Adrenal gland (tissue), 12 donors: Measurements from ENCODE around the gene POU2F3. TPM values are rescaled to one million over a fixed set of nuclear protein-coding genes. Genes with fewer than 3 reads are reported as not detected.

Experiments
- DNase-seq, 7 donors: peaks; one replicate each; pipeline ENCODE4 v3.0.0-alpha.2; 2019 to 2020
- H3K27ac ChIP-seq, 5 donors: fragments of 200-600 bp; sonication (generic) in 4 of 5; 1 replicate in 3 of 5; 2 replicates in 2 of 5; pipeline versions ENCODE4 v1.5.1 to v1.8.0; 2016 to 2020; ENCODE audit warnings: mild to moderate bottlenecking in 1 of 5
- H3K27me3 ChIP-seq: fragments of 200-600 bp; 2 replicates; pipeline ENCODE4 v1.8.0; 2021
- H3K36me3 ChIP-seq, 2 donors: fragments of 200-600 bp; replicated peaks in 1 of 2; 1 replicate in 1 of 2; 2 replicates in 1 of 2; pipeline versions ENCODE4 v1.5.1 to v1.8.0; 2018 to 2022
- H3K4me1 ChIP-seq, 2 donors: fragments of 200-600 bp; replicated peaks in 1 of 2; 1 replicate in 1 of 2; 2 replicates in 1 of 2; pipeline versions ENCODE4 v1.5.1 to v1.8.0; 2018 to 2021
- H3K4me3 ChIP-seq, 4 donors: fragments of 200-600 bp; sonication (generic) in 3 of 4; one replicate each; pipeline ENCODE4 v1.5.1; 2016 to 2018
- H3K9me3 ChIP-seq, 3 donors: fragments of 200-600 bp; sonication (generic) in 1 of 3; replicated peaks in 1 of 3; 1 replicate in 2 of 3; 2 replicates in 1 of 3; pipeline versions ENCODE4 v1.5.1 to v1.8.0; 2016 to 2021
- POLR2A ChIP-seq, 2 donors: fragments of 450-650 bp; IDR thresholded peaks; one replicate each; pipeline ENCODE4 v1.6.1; 2017; ENCODE audit warnings: antibody characterized with exemption in 2 of 2, mild to moderate bottlenecking in 2 of 2, moderate library complexity in 1 of 2
- WGBS, 4 donors: extraction: QIAGEN DNeasy Blood & Tissue Kit in 2 of 4; methylation state at CpG; one replicate each; pipeline versions ENCODE4 v1.1.5 to v1.1.7; 2013 to 2017; 5-methylcytosine and 5-hydroxymethylcytosine counted together
- intact Hi-C, 2 donors: fragments of 100-400 bp; cut with DNase I; formaldehyde crosslinking; loops; one replicate each; pipeline versions ENCODE4 v1.14.1 to v1.15.0; 2022 to 2023
- polyA plus RNA-seq, 3 donors: library from polyadenylated mRNA; stranded (reverse); fragments of 200-250 nt in 2 of 3; fragments of 350-450 nt in 1 of 3; fragmentation: Illumina TruSeq in 1 of 3; extraction: RNeasy Lipid Tissue Mini Kit (QIAGEN cat#74804) in 1 of 3; gene quantifications; one replicate each; pipeline ENCODE4 v1.2.3, GENCODE V29; 2013 to 2014
- total RNA-seq, 9 donors: library from RNA; depleted of rRNA in 4 of 9; stranded (reverse); fragments of >200 nt in 4 of 9; fragments of 120-200 nt in 1 of 9; fragmentation: NEBNext Ultra II Directional in 1 of 9; extraction: Animal tissue kit (Norgen Biotek cat#: 25700) in 1 of 9; gene quantifications; one replicate each; pipeline versions ENCODE4 v1.1.0 to v1.2.4, GENCODE V29; 2013 to 2023
- TF ChIP-seq, protein P1 (sequence below), 6 experiments: fragments of 450-650 bp in 4 of 6; fragments of 200-600 bp in 2 of 6; sonication (generic) in 1 of 6; IDR thresholded peaks; 1 replicate in 5 of 6; 2 replicates in 1 of 6; pipeline versions ENCODE4 v1.5.1 to v1.8.0; 2016 to 2021; ENCODE audit warnings: antibody characterized with exemption in 6 of 6, mild to moderate bottlenecking in 2 of 6, moderate library complexity in 1 of 6
- donor health status: healthy with polysubstance abuse.
- donor health status: Bipolar disorder and iron deficiency.
- donor health status: DM: yes; HTN: yes; CAD: no.
- donor health status: DM: no; HTN: no; CAD: no.
- donor health status: DM: no; HTN: no; CAD: no.
- donor health status: DM: yes; HTN: yes; CAD: no.

Gene POU2F3
- total and polyA plus RNA-seq, 12 donors, result 0.07 to 1.4 (median 0.17) TPM; not detected in 3

DNA sequence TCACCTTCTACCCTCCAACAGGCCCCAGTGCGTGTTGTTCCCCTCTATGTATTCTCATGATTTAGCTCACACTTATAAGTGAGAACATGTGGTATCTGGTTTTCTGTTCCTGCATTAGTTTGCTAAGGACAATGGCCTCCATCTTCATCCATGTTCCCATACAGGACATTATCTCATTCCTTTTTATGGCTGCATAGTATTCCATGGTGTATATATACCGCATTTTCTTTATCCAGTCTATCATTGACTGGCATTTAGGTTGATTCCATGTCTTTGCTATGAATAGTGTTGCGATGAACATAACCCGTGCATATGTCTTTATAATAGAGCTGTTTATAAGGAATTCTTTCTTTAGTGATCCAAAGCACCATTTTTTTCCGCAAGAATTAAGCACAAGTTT is 56.6 kb downstream of the POU2F3 start:
- WGBS, 4 donors, result 89 to 97% (median 92%) methylated on average over 5 of the region's 5 CpGs
- H3K27me3 ChIP-seq, result no peaks in the 10 kb centered on the region
- DNase-seq, result no peak
- no peak overlapping the region for H3K27ac ChIP-seq
- TF ChIP-seq, protein P1, sequence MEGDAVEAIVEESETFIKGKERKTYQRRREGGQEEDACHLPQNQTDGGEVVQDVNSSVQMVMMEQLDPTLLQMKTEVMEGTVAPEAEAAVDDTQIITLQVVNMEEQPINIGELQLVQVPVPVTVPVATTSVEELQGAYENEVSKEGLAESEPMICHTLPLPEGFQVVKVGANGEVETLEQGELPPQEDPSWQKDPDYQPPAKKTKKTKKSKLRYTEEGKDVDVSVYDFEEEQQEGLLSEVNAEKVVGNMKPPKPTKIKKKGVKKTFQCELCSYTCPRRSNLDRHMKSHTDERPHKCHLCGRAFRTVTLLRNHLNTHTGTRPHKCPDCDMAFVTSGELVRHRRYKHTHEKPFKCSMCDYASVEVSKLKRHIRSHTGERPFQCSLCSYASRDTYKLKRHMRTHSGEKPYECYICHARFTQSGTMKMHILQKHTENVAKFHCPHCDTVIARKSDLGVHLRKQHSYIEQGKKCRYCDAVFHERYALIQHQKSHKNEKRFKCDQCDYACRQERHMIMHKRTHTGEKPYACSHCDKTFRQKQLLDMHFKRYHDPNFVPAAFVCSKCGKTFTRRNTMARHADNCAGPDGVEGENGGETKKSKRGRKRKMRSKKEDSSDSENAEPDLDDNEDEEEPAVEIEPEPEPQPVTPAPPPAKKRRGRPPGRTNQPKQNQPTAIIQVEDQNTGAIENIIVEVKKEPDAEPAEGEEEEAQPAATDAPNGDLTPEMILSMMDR (IDR thresholded peaks at IDR 0.05), result no peak
- TF ChIP-seq POLR2A (IDR thresholded peaks at IDR 0.05), result no peak
- no peaks in the 10 kb centered on the region for H3K36me3 ChIP-seq
- H3K9me3 ChIP-seq, result no peaks in the 10 kb centered on the region
- intact Hi-C loops, result no loop called here
- no peak overlapping the region for H3K4me3 ChIP-seq
- H3K4me1 ChIP-seq, result peaks cover 0 to 14% of the 10 kb centered on the region in 2 donors

DNA sequence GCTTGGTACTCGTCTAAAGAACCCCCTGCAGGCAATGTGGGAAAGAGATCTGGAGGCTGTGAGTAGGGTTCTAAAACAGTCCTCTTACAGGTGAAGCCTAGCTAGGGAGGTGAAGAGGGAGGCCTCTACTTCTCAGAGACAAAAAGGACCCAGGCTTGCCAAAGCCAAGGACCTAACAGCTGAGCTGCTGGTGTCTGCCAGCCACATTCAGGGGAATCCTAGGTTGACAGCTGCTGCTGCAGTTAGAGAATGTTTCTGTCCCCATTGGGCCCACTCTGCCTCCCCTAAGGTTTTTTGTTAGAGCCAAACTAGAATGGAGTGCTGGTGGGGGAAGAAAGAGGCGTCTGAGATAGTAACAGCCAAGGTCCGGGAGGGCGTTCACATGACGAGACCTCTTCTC is 58.5 kb downstream of the POU2F3 start:
- no peaks in the 10 kb centered on the region for H3K36me3 ChIP-seq
- H3K4me1 ChIP-seq, result peaks cover 0 to 14% of the 10 kb centered on the region in 2 donors
- no peak overlapping the region for H3K4me3 ChIP-seq
- intact Hi-C loops, result no loop called here
- whole genome bisulfite sequencing, 4 donors, result 92 to 100% (median 96%) methylated on average over 5 of the region's 5 CpGs
- no peak for DNase-seq
- no peak for TF ChIP-seq POLR2A (IDR thresholded peaks at IDR 0.05)
- TF ChIP-seq, protein P1 (IDR thresholded peaks at IDR 0.05), result no peak
- no peaks in the 10 kb centered on the region for H3K27me3 ChIP-seq
- H3K27ac ChIP-seq, result no peak overlapping the region
- H3K9me3 ChIP-seq, result no peaks in the 10 kb centered on the region

DNA sequence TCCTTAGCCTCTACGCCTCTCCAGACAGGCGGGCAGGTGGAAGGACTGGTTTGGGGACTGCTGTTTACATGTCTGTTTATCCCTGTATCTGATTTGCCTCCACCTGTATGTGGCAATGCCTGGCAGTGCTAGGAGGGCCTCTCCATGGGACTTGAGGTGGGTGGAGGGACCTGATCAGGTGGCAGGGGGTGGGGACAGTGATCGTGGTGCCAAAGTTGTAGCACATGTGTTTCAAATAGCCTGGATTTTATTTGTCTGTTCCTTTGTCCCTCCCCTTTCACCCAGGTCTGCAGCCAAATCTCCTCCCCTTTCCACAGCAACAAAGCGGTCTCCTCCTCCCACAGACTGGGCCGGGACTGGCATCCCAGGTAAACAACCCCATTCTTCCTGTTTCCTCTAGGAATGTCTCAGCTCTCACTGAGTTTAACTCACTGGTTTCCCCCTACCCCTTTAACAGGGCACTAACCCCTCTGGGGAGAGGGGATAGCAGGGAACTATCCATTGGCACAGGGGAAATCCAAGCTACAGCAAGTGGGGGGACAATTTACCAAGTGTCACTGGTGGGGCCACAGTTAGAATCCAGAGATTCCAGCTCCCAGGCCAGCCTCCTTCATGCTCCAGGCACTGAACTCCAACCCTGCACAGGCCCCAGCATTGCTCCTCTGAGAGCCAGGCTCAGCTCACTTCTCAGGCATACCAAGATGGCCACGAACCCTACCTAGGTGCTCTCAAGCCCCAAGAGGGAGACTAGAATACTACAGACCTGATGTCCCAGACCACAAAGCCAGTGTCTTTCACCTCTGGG is 62.3 kb downstream of the POU2F3 start:
- Histone ChIP-seq H3K36me3 (no peaks in the 10 kb centered on the region), H3K9me3 (no peaks in the 10 kb centered on the region), H3K4me3 (no peak overlapping the region), H3K27ac (no peak overlapping the region), H3K4me1 (peaks cover 0 to 4% of the 10 kb centered on the region in 2 donors), H3K27me3 (no peaks in the 10 kb centered on the region)
- no peak for DNase-seq
- 67 to 74% (median 71%) methylated on average over 5 to 6 of the region's 6 CpGs for WGBS, 4 donors
- TF ChIP-seq POLR2A (IDR thresholded peaks at IDR 0.05), result no peak
- TF ChIP-seq, protein P1 (IDR thresholded peaks at IDR 0.05), result no peak
- intact Hi-C loops, result loop anchor here in 1 of 2 donors (5.0 kb wide), 2 partner anchors 70 to 130 kb away; no protein-coding TSS in a partner anchor

DNA sequence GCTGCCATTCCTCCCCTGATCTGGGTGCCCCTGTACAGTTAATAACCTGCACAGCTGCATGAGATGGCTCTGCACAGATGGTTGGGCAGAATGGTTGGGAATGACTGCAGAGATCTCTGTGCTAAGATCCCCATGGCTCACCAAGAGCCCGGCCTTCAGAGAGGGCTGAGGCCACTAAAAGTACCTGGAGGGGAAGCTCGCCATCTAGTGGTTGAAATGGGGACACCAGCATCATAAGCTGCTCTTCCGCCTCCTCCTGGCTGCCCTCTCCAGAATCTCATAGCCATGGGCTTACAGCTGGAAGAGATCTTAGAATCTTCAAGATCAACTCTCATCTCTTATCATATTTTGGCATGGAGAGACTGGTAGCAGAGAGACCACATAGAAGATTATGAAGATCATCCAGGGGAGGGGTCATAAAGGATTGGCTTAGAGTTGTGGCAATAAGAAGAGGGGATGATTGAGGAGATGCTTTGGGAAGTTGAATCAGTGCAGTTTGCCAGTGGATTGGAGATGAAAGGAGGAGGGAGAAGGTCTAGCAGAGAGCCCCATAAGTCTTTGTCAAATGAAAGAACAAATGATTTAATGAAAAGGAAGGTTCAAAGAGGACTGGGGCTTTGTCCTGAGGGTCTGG is 63.2 kb downstream of the POU2F3 start:
- Histone ChIP-seq H3K4me3 (no peak overlapping the region), H3K36me3 (no peaks in the 10 kb centered on the region), H3K4me1 (peaks cover 0 to 4% of the 10 kb centered on the region in 2 donors), H3K27ac (no peak overlapping the region), H3K27me3 (no peaks in the 10 kb centered on the region), H3K9me3 (no peaks in the 10 kb centered on the region)
- intact Hi-C loops, result loop anchor here in 1 of 2 donors (5.0 kb wide), 2 partner anchors 71 to 131 kb away; no protein-coding TSS in a partner anchor
- TF ChIP-seq POLR2A (IDR thresholded peaks at IDR 0.05), result no peak
- TF ChIP-seq, protein P1 (IDR thresholded peaks at IDR 0.05), result peak; percentile 72 to 90 (median 90)
- 8 to 13% (median 8%) methylated on average over 3 of the region's 3 CpGs; no CpG with 5 or more reads in 1 of the 4 donors for WGBS, 4 donors
- peak; percentile 62 to 91 (median 85) for DNase-seq
